ENCODE results near the gene TANGO2. TPM values are rescaled to one million over a fixed set of nuclear protein-coding genes. Genes with fewer than 3 reads are reported as not detected.

Gene TANGO2
- total and polyA plus RNA-seq, 2 donors (not counting 1 experiment from before 2014, with no cell fraction given), result 75.5 to 75.6 TPM

DNA sequence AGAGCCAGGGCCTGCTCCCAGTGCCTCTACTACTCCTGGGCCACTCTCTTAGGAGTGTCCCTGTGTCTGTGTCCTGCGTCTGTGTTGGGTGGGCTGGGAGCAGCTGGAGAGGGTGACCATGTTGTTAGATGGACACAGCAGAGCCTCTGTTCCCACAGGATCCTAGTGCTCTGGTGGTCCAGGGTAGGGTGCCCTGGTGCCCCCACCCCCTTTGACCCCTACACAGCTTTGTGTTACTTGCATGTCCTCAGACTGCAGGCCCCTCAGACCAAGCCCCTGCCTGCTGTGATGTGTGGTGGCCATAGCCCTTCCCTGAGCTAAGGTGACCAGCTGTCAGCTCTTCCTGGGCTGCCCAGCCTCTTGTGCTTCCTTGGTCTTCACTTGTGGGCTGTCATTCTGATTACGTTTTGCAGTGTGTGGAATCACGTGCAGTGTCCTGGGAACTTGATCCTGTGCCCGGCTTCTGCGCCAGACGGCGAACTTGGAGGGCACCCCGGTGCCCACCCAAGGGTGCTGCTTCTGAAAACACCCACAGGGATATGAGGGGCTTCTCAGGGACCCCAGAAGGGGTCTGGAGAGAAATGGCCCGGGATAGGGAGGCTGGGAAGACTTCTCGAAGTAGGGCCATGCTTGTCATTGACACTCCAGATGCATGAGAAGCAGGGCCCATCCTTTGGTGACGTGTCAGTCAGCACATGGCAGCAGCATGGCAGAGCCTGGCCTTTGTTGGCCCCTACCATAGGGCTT, 1.5 kb downstream of the TANGO2 start:
- H3K27ac Mint-ChIP-seq, result peak overlapping the region; percentile 86
- H3K4me2 ChIP-seq (replicated peaks; ENCODE audit: low read depth, low read length, poor library complexity, severe bottlenecking), result peak overlapping the region; percentile 99
- H4K20me1 ChIP-seq (ENCODE audit: control insufficient read depth, insufficient read depth, low read length, poor library complexity, severe bottlenecking), result peaks cover 47% of the 10 kb centered on the region
- H3K27me3 Mint-ChIP-seq, result no peaks in the 10 kb centered on the region
- H3K4me3 Mint-ChIP-seq, result peak overlapping the region; percentile 93
- H3K27ac ChIP-seq (ENCODE audit: low read length in 2 of 2), result peak overlapping the region; percentile 8 to 84
- no peaks in the 10 kb centered on the region for H3K9me3 Mint-ChIP-seq (ENCODE audit: insufficient read depth)
- TF ChIP-seq CTCF (IDR thresholded peaks at IDR 0.05), result no peak
- TF ChIP-seq EZH2 (IDR thresholded peaks at IDR 0.05; ENCODE audit: borderline replicate concordance, insufficient read depth, low read depth, low read length, poor library complexity, severe bottlenecking), result no peak
- H2AFZ ChIP-seq (ENCODE audit: insufficient read depth, low read depth, low read length, poor library complexity, severe bottlenecking), result no peak overlapping the region
- ATAC-seq (ENCODE audit: low read depth) (no peak), DNase-seq (no peak)
- H3K79me2 ChIP-seq (ENCODE audit: control insufficient read depth, insufficient read depth, low read length), result peaks cover 66% of the 10 kb centered on the region
- peaks cover 0 to 13% (median 4%) of the 10 kb centered on the region in 4 experiments for H3K27me3 ChIP-seq (replicated peaks in 1 of 4; ENCODE audit: control extremely low read depth in 1 of 4, control insufficient read depth in 3 of 4, insufficient read depth in 4 of 4, low read length in 3 of 4)
- ChIA-PET POLR2A (interaction anchor here (1.0 to 2.3 kb wide), 2 partner anchors 9 to 95 kb away, joined by 4 to 5 read pairs; partner anchors contain the start of gene TRMT2A), CTCF (interaction anchor here (1.0 to 1.4 kb wide), 2 partner anchors 9 kb away, joined by 3 to 6 read pairs; no protein-coding TSS in a partner anchor)
- no peaks in the 10 kb centered on the region for H3K9me3 ChIP-seq (ENCODE audit: control extremely low read depth in 1 of 3, control insufficient read depth in 2 of 3, insufficient read depth in 1 of 3, low read length in 2 of 3)
- H3K4me3 ChIP-seq (ENCODE audit: control extremely low read depth in 1 of 5, extremely low read depth in 1 of 5, insufficient read depth in 1 of 5, low read depth in 2 of 5, low read length in 4 of 5), result peak overlapping the region in 3 of 5 experiments; percentile 82 to 99 (median 87)
- peaks cover 28 to 32% of the 10 kb centered on the region in 2 donors for H3K4me1 ChIP-seq (ENCODE audit: control insufficient read depth in 2 of 2, insufficient read depth in 2 of 2, low read length in 2 of 2)
- peak overlapping the region; percentile 94 for H3K9ac ChIP-seq (ENCODE audit: low read length)
- peaks cover 49% of the 10 kb centered on the region for H3K4me1 Mint-ChIP-seq
- 85% methylated on average over 10 of the region's 11 CpGs for WGBS (ENCODE audit: insufficient coverage)
- no peaks in the 10 kb centered on the region for H3K36me3 ChIP-seq (replicated peaks in 1 of 2; ENCODE audit: control extremely low read depth in 1 of 2, control insufficient read depth in 1 of 2, extremely low read depth in 1 of 2, insufficient read depth in 2 of 2, low read length in 1 of 2)
- intact Hi-C loops (cut with micrococcal nuclease), result no loop called here

Measured in B cell (primary cell).